ENCODE measurements around the gene WWOX.

The WWOX gene

GRCh38 chr16:78452025-78452555 lies 352.6 kb downstream of the WWOX start:
- in situ Hi-C loops (cut with HindIII; ENCODE audit: low pct_unique_long_range_greater_than_20kb, low sequenced_read_pairs), result no loop called here
- no peak for DNase-seq (ENCODE audit: low read depth in 1 of 2, low spot score in 1 of 2)
- TF ChIP-seq JUND (IDR thresholded peaks at IDR 0.05; ENCODE audit: low read depth), result no peak

- no peak for DNase-seq (ENCODE audit: low read depth in 1 of 2, low spot score in 1 of 2)
- no peak for TF ChIP-seq JUND (IDR thresholded peaks at IDR 0.05; ENCODE audit: low read depth)
- in situ Hi-C loops (cut with HindIII; ENCODE audit: low pct_unique_long_range_greater_than_20kb, low sequenced_read_pairs), result no loop called here
Measured at GRCh38 chr16:78455861-78456260, 356.4 kb downstream of the WWOX start.

GRCh38 chr16:78458588-78458987 lies 359.1 kb downstream of the WWOX start:
- TF ChIP-seq JUND (IDR thresholded peaks at IDR 0.05; ENCODE audit: low read depth), result no peak
- in situ Hi-C loops (cut with HindIII; ENCODE audit: low pct_unique_long_range_greater_than_20kb, low sequenced_read_pairs), result no loop called here
- DNase-seq (ENCODE audit: low read depth in 1 of 2, low spot score in 1 of 2), result peak in 1 of 2 experiments; percentile 12

- no peak for TF ChIP-seq JUND (IDR thresholded peaks at IDR 0.05; ENCODE audit: low read depth)
- in situ Hi-C loops (cut with HindIII; ENCODE audit: low pct_unique_long_range_greater_than_20kb, low sequenced_read_pairs), result no loop called here
- DNase-seq (ENCODE audit: low read depth in 1 of 2, low spot score in 1 of 2), result peak in 1 of 2 experiments; percentile 37
Measured at GRCh38 chr16:78460428-78460827, 361.0 kb downstream of the WWOX start.

GRCh38 chr16:78461087-78461486 lies 361.6 kb downstream of the WWOX start:
- TF ChIP-seq JUND (IDR thresholded peaks at IDR 0.05; ENCODE audit: low read depth), result no peak
- in situ Hi-C loops (cut with HindIII; ENCODE audit: low pct_unique_long_range_greater_than_20kb, low sequenced_read_pairs), result no loop called here
- no peak for DNase-seq (ENCODE audit: low read depth in 1 of 2, low spot score in 1 of 2)

- in situ Hi-C loops (cut with HindIII; ENCODE audit: low pct_unique_long_range_greater_than_20kb, low sequenced_read_pairs), result no loop called here
- peak; percentile 12 to 86 for DNase-seq (ENCODE audit: low read depth in 1 of 2, low spot score in 1 of 2)
Measured at GRCh38 chr16:78461496-78462287, 362.2 kb downstream of the WWOX start.

GRCh38 chr16:78462288-78463208 lies 363.1 kb downstream of the WWOX start:
- TF ChIP-seq JUND (IDR thresholded peaks at IDR 0.05; ENCODE audit: low read depth), result no peak
- DNase-seq (ENCODE audit: low read depth in 1 of 2, low spot score in 1 of 2), result no peak
- in situ Hi-C loops (cut with HindIII; ENCODE audit: low pct_unique_long_range_greater_than_20kb, low sequenced_read_pairs), result no loop called here

More at GRCh38 chr16:78461496-78462287, 362.2 kb downstream of the WWOX start:
- no peak for TF ChIP-seq JUND (IDR thresholded peaks at IDR 0.05; ENCODE audit: low read depth)

GRCh38 chr16:78463591-78463990 lies 364.1 kb downstream of the WWOX start:
- TF ChIP-seq JUND (IDR thresholded peaks at IDR 0.05; ENCODE audit: low read depth), result no peak
- in situ Hi-C loops (cut with HindIII; ENCODE audit: low pct_unique_long_range_greater_than_20kb, low sequenced_read_pairs), result no loop called here
- DNase-seq (ENCODE audit: low read depth in 1 of 2, low spot score in 1 of 2), result peak in 1 of 2 experiments; percentile 2

GRCh38 chr16:78464833-78465232 lies 365.4 kb downstream of the WWOX start:
- in situ Hi-C loops (cut with HindIII; ENCODE audit: low pct_unique_long_range_greater_than_20kb, low sequenced_read_pairs), result no loop called here
- no peak for TF ChIP-seq JUND (IDR thresholded peaks at IDR 0.05; ENCODE audit: low read depth)
- no peak for DNase-seq (ENCODE audit: low read depth in 1 of 2, low spot score in 1 of 2)

- TF ChIP-seq JUND (IDR thresholded peaks at IDR 0.05; ENCODE audit: low read depth), result no peak
- DNase-seq (ENCODE audit: low read depth in 1 of 2, low spot score in 1 of 2), result no peak
- in situ Hi-C loops (cut with HindIII; ENCODE audit: low pct_unique_long_range_greater_than_20kb, low sequenced_read_pairs), result no loop called here
Measured at GRCh38 chr16:78465730-78466129, 366.3 kb downstream of the WWOX start.

GRCh38 chr16:78469787-78470186 lies 370.3 kb downstream of the WWOX start:
- in situ Hi-C loops (cut with HindIII; ENCODE audit: low pct_unique_long_range_greater_than_20kb, low sequenced_read_pairs), result no loop called here
- no peak for TF ChIP-seq JUND (IDR thresholded peaks at IDR 0.05; ENCODE audit: low read depth)
- no peak for DNase-seq (ENCODE audit: low read depth in 1 of 2, low spot score in 1 of 2)

- in situ Hi-C loops (cut with HindIII; ENCODE audit: low pct_unique_long_range_greater_than_20kb, low sequenced_read_pairs), result no loop called here
- no peak for TF ChIP-seq JUND (IDR thresholded peaks at IDR 0.05; ENCODE audit: low read depth)
Measured at GRCh38 chr16:78473031-78473699, 373.7 kb downstream of the WWOX start.

More at GRCh38 chr16:78473031-78473699, 373.7 kb downstream of the WWOX start:
- no peak for DNase-seq (ENCODE audit: low read depth in 1 of 2, low spot score in 1 of 2)
